H1 (cell line): ENCODE results near the gene SLC17A5. TPM values are rescaled to one million over a fixed set of nuclear protein-coding genes. Genes with fewer than 3 reads are reported as not detected.
"Not testable (repeated sequence)": the region's sequence is repeated elsewhere in the genome, so short reads cannot be mapped to it uniquely, and the experiment has no call there.

Source experiments
- CTCF ChIA-PET: fragments of 300-600 bp; sonication (Branson Sonifier 250); formaldehyde crosslinking; loops from one replicate; lab custom pipeline; 2021; ENCODE audit not compliant: partially characterized antibody; lab: Charles Lee
- POLR2A ChIA-PET: fragments of 300-600 bp; sonication (Branson Sonifier 250); formaldehyde crosslinking; loops from one replicate; lab custom pipeline; 2021; ENCODE audit warnings: inconsistent platforms; ENCODE audit not compliant: partially characterized antibody; lab: Charles Lee
- DNase-seq, 2 experiments: peaks; one replicate each; pipeline versions ENCODE4 v3.0.0 to v3.0.0-alpha.2; 2010 to 2022; ENCODE audit warnings: low spot score in 2 of 2, low read depth in 1 of 2, mixed read lengths in 1 of 2
- FAIRE-seq: peaks from 2 replicates; lab custom pipeline; 2011; peaks lifted over from hg19 to GRCh38; lab: Jason Lieb, UNC
- H2AFZ ChIP-seq: 2 replicates; pipeline ENCODE4 v1.8.1; 2012; ENCODE audit warnings: low read length, inconsistent platforms
- H2AK5ac ChIP-seq: 2 replicates; pipeline ENCODE4 v1.6.1; 2013; ENCODE audit warnings: low read depth, low read length
- H2BK120ac ChIP-seq: replicated peaks from 2 replicates; pipeline ENCODE3; 2013; ENCODE audit warnings: low read depth, low read length, inconsistent platforms
- H2BK12ac ChIP-seq: 2 replicates; pipeline ENCODE4 v1.6.1; 2013; ENCODE audit warnings: low read depth, low read length
- H2BK15ac ChIP-seq: 2 replicates; pipeline ENCODE4 v1.6.1; 2013; ENCODE audit warnings: low read length
- H2BK20ac ChIP-seq: 2 replicates; pipeline ENCODE4 v1.6.1; 2013; ENCODE audit warnings: low read length
- H2BK5ac ChIP-seq: 2 replicates; pipeline ENCODE4 v1.6.1; 2013; ENCODE audit warnings: low read depth, low read length
- H3K14ac ChIP-seq: 2 replicates; pipeline ENCODE4 v1.6.1; 2013; ENCODE audit warnings: inconsistent platforms; ENCODE audit not compliant: insufficient read length
- H3K18ac ChIP-seq: 2 replicates; pipeline ENCODE4 v1.6.1; 2013; ENCODE audit warnings: low read length; ENCODE audit errors: extremely low read depth
- H3K23ac ChIP-seq: 2 replicates; pipeline ENCODE4 v1.6.1; 2013; ENCODE audit warnings: inconsistent platforms; ENCODE audit not compliant: insufficient read length
- H3K23me2 ChIP-seq: 2 replicates; pipeline ENCODE4 v1.6.1; 2013; ENCODE audit warnings: low read depth, low read length
- H3K27ac ChIP-seq: 2 replicates; pipeline ENCODE4 v1.6.1; 2011; ENCODE audit warnings: low read depth, low read length, inconsistent platforms
- H3K27me3 ChIP-seq, 4 experiments: replicated peaks in 1 of 4; 1 replicate in 1 of 4; 2 replicates in 3 of 4; pipeline versions ENCODE4 v1.6.1 to v1.8.1; 2011 to 2013; ENCODE audit warnings: low read length in 3 of 4, mild to moderate bottlenecking in 3 of 4, inconsistent platforms in 2 of 4, mixed read lengths in 2 of 4, moderate library complexity in 1 of 4; ENCODE audit not compliant: control insufficient read depth in 3 of 4, insufficient read depth in 3 of 4; ENCODE audit errors: extremely low read depth in 1 of 4
- H3K36me3 ChIP-seq, 4 experiments: 2 replicates each; pipeline versions ENCODE4 v1.6.1 to v1.8.1; 2011 to 2013; ENCODE audit warnings: mild to moderate bottlenecking in 4 of 4, low read length in 3 of 4, moderate library complexity in 2 of 4, control low read depth in 1 of 4, inconsistent platforms in 1 of 4; ENCODE audit not compliant: insufficient read depth in 4 of 4, control insufficient read depth in 2 of 4
- H3K4ac ChIP-seq: replicated peaks from 2 replicates; pipeline ENCODE3; 2013; ENCODE audit warnings: low read length, low read depth, mixed read lengths, inconsistent platforms; ENCODE audit not compliant: insufficient read length
- H3K4me1 ChIP-seq, 4 experiments: replicated peaks in 1 of 4; 1 replicate in 1 of 4; 2 replicates in 3 of 4; pipeline versions ENCODE4 v1.6.1 to v1.8.1; 2011 to 2013; ENCODE audit warnings: low read length in 3 of 4, inconsistent platforms in 2 of 4, mixed read lengths in 1 of 4; ENCODE audit not compliant: insufficient read depth in 4 of 4, control insufficient read depth in 3 of 4
- H3K4me2 ChIP-seq, 2 experiments: 2 replicates each; pipeline versions ENCODE4 v1.6.1 to v1.8.1; 2011 to 2013; ENCODE audit warnings: low read depth in 2 of 2, low read length in 2 of 2, control low read depth in 1 of 2, inconsistent platforms in 1 of 2, mild to moderate bottlenecking in 1 of 2; ENCODE audit not compliant: insufficient read depth in 1 of 2
- H3K4me3 ChIP-seq, 4 experiments: fragments of 200-600, 300-600 bp in 1 of 4; sonication (generic), shearing (Covaris generic), sonication (Bioruptor Twin) in 1 of 4; 2 replicates each; pipeline versions ENCODE4 v1.5.1 to v1.8.1; 2011 to 2016; ENCODE audit warnings: low read length in 4 of 4, low read depth in 3 of 4, control low read depth in 2 of 4, inconsistent platforms in 2 of 4, mild to moderate bottlenecking in 2 of 4, mixed read lengths in 1 of 4, moderate library complexity in 1 of 4; ENCODE audit not compliant: insufficient read depth in 2 of 4; ENCODE audit errors: extremely low read depth in 1 of 4
- H3K56ac ChIP-seq: replicated peaks from 2 replicates; pipeline ENCODE3; 2013; ENCODE audit warnings: low read depth, mild to moderate bottlenecking, mixed read lengths, low read length, inconsistent platforms; ENCODE audit not compliant: insufficient read length
- H3K79me1 ChIP-seq: 2 replicates; pipeline ENCODE4 v1.6.1; 2013; ENCODE audit warnings: low read depth, low read length, control low read depth
- H3K79me2 ChIP-seq, 2 experiments: 2 replicates each; pipeline versions ENCODE4 v1.6.1 to v1.8.1; 2012 to 2013; ENCODE audit warnings: low read length in 2 of 2, mild to moderate bottlenecking in 2 of 2, inconsistent platforms in 1 of 2; ENCODE audit not compliant: insufficient read depth in 2 of 2, control insufficient read depth in 1 of 2
- H3K9ac ChIP-seq, 4 experiments: replicated peaks in 1 of 4; 1 replicate in 1 of 4; 2 replicates in 3 of 4; pipeline versions ENCODE4 v1.6.1 to v1.8.1; 2011 to 2013; ENCODE audit warnings: low read depth in 3 of 4, low read length in 3 of 4, control low read depth in 2 of 4, mild to moderate bottlenecking in 2 of 4, moderate library complexity in 2 of 4, inconsistent platforms in 1 of 4; ENCODE audit errors: extremely low read depth in 1 of 4
- H3K9me3 ChIP-seq, 2 experiments: 2 replicates each; pipeline versions ENCODE4 v1.6.1 to v1.8.1; 2012 to 2013; ENCODE audit warnings: mild to moderate bottlenecking in 2 of 2, moderate library complexity in 2 of 2, control low read depth in 1 of 2, inconsistent platforms in 1 of 2, low read depth in 1 of 2, low read length in 1 of 2, mixed read lengths in 1 of 2; ENCODE audit not compliant: insufficient read depth in 2 of 2
- H4K20me1 ChIP-seq, 2 experiments: replicated peaks in 1 of 2; 2 replicates each; pipeline versions ENCODE3 to v1.8.1; 2011 to 2013; ENCODE audit warnings: inconsistent platforms in 2 of 2, low read length in 2 of 2, mild to moderate bottlenecking in 1 of 2; ENCODE audit not compliant: insufficient read depth in 2 of 2, control insufficient read depth in 1 of 2
- H4K5ac ChIP-seq: 2 replicates; pipeline ENCODE4 v1.6.1; 2013; ENCODE audit warnings: low read length, low read depth, mixed read lengths, inconsistent platforms; ENCODE audit not compliant: insufficient read length
- H4K8ac ChIP-seq: 2 replicates; pipeline ENCODE4 v1.8.0; 2013; ENCODE audit warnings: mild to moderate bottlenecking, moderate library complexity, low read length, inconsistent platforms; ENCODE audit not compliant: insufficient read depth; ENCODE audit errors: extremely low read depth
- H4K91ac ChIP-seq: replicated peaks from 2 replicates; pipeline ENCODE3; 2013; ENCODE audit warnings: low read length, mixed read lengths, inconsistent platforms; ENCODE audit not compliant: insufficient read length
- WGBS, 2 experiments: shearing (Covaris generic) in 1 of 2; methylation state at CpG; one replicate each; pipeline versions ENCODE4 v1.1.6 to v1.1.7; 2013 to 2015; ENCODE audit warnings: low lambda C conversion rate in 2 of 2, mixed read lengths in 2 of 2, inconsistent platforms in 1 of 2, low coverage in 1 of 2, missing lambda C conversion rate in 1 of 2; ENCODE audit not compliant: insufficient replicate concordance in 2 of 2, insufficient coverage in 1 of 2, insufficient read length in 1 of 2; ENCODE audit errors: extremely low coverage in 1 of 2, missing lambda C conversion rate in 1 of 2; 5-methylcytosine and 5-hydroxymethylcytosine counted together
- polyA plus RNA-seq, 7 experiments: library from polyadenylated mRNA; depleted of rRNA in 3 of 7; stranded (reverse) in 5 of 7; unstranded in 2 of 7; fragments of >200 nt in 5 of 7; fragments of 200-250 nt in 2 of 7; gene quantifications; 1 replicate in 5 of 7; 2 replicates in 1 of 7; 4 replicates in 1 of 7; pipeline versions ENCODE4 v1.2.1 to v1.2.3, GENCODE V29; 2011 to 2013; ENCODE audit warnings: missing spikeins in 2 of 7, mixed read lengths in 2 of 7
- total RNA-seq: library from RNA; stranded (reverse); fragmentation: NEBNext Ultra II Directional; extraction: Animal tissue kit (Norgen Biotek cat#: 25700); gene quantifications from 2 replicates; pipeline ENCODE4 v1.2.1, GENCODE V29; 2021

SLC17A5 gene
- total and polyA plus RNA-seq, 2 of the 8 experiments (the other 6 are each of a cell fraction or from before 2014, with no cell fraction given), result 11.0 to 11.9 TPM

DNA sequence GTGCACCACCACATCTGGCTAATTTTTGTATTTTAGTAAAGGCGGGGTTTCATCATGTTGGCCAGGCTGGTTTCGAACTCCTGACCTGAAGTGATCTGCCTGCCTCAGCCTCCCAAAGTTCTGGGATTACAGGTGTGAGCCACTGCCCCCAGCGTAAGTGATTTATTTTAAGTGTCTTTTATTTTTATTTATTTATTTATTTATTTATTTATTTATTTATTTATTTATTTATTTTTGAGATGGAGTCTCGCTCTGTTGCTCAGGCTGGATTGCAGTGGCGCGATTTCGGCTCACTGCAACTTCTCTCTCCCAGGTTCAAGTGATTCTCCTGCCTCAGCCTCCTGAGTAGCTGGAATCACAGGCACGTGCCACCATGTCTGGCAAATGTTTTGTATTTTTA is 30.3 kb downstream of the SLC17A5 start:
- CTCF ChIA-PET, result interaction anchor here (1.4 kb wide), 1 partner anchor 13 kb away, joined by 3 read pairs; no protein-coding TSS in a partner anchor

DNA sequence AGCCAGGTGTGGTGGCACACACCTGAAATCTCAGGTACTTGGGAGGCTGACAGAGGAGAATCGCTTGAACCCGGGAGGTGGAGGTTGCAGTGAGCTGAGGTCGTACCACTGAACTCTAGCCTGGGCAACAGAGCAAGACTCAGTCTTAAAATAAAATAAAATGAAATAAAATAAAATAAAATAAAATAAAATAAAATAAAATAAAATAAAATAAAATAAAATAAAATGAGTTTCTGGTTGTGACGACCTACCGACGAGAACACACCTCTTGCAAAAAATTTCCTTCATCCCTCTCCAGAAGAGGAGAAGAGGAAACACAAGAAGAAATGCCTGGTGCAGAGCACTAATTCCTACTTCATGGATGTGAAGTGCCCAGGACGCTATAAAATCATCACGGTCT is 35.7 kb downstream of the SLC17A5 start:
- H4K20me1 ChIP-seq, CTCF ChIA-PET, H3K27me3 ChIP-seq, H3K4ac ChIP-seq, H3K23ac ChIP-seq, H2AK5ac ChIP-seq, H2BK20ac ChIP-seq, H2BK120ac ChIP-seq, H4K91ac ChIP-seq, H3K79me1 ChIP-seq, H2BK12ac ChIP-seq, H4K8ac ChIP-seq, H2BK5ac ChIP-seq, H3K14ac ChIP-seq, H3K4me1 ChIP-seq, H3K27ac ChIP-seq, H3K18ac ChIP-seq, H3K36me3 ChIP-seq, H4K5ac ChIP-seq, H3K79me2 ChIP-seq, DNase-seq, H3K4me2 ChIP-seq, H2BK15ac ChIP-seq, H3K4me3 ChIP-seq, H2AFZ ChIP-seq, H3K9ac ChIP-seq, H3K56ac ChIP-seq, H3K9me3 ChIP-seq, H3K23me2 ChIP-seq, FAIRE-seq: not testable (repeated sequence)
- POLR2A ChIA-PET, result interaction anchor here (0.9 to 1.5 kb wide), 2 partner anchors 103 to 105 kb away, joined by 3 to 11 read pairs; no protein-coding TSS in a partner anchor
- 92% methylated on average over 8 of the region's 8 CpGs; no CpG with 5 or more reads in 1 of the 2 experiments for WGBS, 2 experiments

More for the DNA sequence above, 30.3 kb downstream of the SLC17A5 start:
- not testable (repeated sequence) for H3K79me1 ChIP-seq, H3K4me3 ChIP-seq, H4K8ac ChIP-seq, H3K36me3 ChIP-seq, H3K27me3 ChIP-seq, H2BK12ac ChIP-seq, H3K79me2 ChIP-seq, H3K14ac ChIP-seq, H2BK120ac ChIP-seq, H3K4me2 ChIP-seq, H2BK20ac ChIP-seq, H3K56ac ChIP-seq, H3K9ac ChIP-seq, H2AFZ ChIP-seq, DNase-seq, FAIRE-seq, H2AK5ac ChIP-seq, H3K18ac ChIP-seq, H3K9me3 ChIP-seq, H3K4ac ChIP-seq, H4K91ac ChIP-seq, H4K5ac ChIP-seq, H3K27ac ChIP-seq, H3K23me2 ChIP-seq, H2BK15ac ChIP-seq, H3K23ac ChIP-seq, H3K4me1 ChIP-seq, H2BK5ac ChIP-seq, H4K20me1 ChIP-seq
- POLR2A ChIA-PET, result interaction anchor here (0.6 to 6.0 kb wide), 3 partner anchors 103 to 156 kb away, joined by 3 to 24 read pairs (median 6); partner anchors contain the start of gene EEF1A1
- WGBS, 2 experiments, result 93% methylated on average over 8 of the region's 8 CpGs; no CpG with 5 or more reads in 1 of the 2 experiments
